ENCODE measurements around the gene TMOD1. TPM values are rescaled to one million over a fixed set of nuclear protein-coding genes. Genes with fewer than 3 reads are reported as not detected.

TMOD1 gene
- total and polyA plus RNA-seq, 2 of the 8 experiments (the other 6 are each of a cell fraction or from before 2014, with no cell fraction given), result 0.17 to 0.88 TPM

DNA sequence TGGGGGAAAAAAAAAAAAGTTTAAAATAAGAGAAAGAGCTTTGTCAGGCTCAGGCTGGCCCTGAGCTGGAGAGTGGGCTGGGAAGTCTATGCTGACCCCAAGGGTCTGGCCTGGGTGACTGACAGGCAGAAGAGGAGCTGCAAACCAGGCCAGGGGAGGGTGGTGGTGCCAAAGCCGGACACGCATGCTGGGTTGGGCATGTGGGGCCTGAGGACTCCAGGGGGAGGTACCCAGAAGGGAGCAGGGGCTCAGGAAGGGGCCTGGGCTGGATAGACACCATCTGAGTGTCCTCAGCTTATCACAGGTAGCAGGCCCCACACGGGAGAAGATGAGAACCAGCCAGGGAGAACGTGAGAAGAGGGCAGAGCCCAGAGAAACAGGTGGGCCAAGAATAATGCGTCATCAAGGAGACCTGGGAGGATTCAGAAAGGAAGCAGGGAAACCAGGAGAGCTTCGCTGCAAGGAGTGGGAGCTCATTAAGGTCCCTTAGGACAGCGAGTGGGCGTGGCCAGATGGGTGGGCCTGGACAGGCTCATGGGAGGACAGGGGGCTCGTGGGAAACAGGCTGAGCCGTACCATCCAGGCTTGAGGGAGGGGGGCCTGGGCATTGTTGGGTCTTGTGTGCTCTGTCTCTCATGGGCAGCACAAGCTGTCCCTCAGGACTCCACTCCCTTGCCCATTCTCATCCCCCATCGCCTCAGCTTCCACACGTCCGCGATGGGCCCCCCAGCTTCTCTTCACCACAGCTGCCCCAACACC is 16.0 kb downstream of the TMOD1 start (continued):
- TF ChIP-seq, protein P1, sequence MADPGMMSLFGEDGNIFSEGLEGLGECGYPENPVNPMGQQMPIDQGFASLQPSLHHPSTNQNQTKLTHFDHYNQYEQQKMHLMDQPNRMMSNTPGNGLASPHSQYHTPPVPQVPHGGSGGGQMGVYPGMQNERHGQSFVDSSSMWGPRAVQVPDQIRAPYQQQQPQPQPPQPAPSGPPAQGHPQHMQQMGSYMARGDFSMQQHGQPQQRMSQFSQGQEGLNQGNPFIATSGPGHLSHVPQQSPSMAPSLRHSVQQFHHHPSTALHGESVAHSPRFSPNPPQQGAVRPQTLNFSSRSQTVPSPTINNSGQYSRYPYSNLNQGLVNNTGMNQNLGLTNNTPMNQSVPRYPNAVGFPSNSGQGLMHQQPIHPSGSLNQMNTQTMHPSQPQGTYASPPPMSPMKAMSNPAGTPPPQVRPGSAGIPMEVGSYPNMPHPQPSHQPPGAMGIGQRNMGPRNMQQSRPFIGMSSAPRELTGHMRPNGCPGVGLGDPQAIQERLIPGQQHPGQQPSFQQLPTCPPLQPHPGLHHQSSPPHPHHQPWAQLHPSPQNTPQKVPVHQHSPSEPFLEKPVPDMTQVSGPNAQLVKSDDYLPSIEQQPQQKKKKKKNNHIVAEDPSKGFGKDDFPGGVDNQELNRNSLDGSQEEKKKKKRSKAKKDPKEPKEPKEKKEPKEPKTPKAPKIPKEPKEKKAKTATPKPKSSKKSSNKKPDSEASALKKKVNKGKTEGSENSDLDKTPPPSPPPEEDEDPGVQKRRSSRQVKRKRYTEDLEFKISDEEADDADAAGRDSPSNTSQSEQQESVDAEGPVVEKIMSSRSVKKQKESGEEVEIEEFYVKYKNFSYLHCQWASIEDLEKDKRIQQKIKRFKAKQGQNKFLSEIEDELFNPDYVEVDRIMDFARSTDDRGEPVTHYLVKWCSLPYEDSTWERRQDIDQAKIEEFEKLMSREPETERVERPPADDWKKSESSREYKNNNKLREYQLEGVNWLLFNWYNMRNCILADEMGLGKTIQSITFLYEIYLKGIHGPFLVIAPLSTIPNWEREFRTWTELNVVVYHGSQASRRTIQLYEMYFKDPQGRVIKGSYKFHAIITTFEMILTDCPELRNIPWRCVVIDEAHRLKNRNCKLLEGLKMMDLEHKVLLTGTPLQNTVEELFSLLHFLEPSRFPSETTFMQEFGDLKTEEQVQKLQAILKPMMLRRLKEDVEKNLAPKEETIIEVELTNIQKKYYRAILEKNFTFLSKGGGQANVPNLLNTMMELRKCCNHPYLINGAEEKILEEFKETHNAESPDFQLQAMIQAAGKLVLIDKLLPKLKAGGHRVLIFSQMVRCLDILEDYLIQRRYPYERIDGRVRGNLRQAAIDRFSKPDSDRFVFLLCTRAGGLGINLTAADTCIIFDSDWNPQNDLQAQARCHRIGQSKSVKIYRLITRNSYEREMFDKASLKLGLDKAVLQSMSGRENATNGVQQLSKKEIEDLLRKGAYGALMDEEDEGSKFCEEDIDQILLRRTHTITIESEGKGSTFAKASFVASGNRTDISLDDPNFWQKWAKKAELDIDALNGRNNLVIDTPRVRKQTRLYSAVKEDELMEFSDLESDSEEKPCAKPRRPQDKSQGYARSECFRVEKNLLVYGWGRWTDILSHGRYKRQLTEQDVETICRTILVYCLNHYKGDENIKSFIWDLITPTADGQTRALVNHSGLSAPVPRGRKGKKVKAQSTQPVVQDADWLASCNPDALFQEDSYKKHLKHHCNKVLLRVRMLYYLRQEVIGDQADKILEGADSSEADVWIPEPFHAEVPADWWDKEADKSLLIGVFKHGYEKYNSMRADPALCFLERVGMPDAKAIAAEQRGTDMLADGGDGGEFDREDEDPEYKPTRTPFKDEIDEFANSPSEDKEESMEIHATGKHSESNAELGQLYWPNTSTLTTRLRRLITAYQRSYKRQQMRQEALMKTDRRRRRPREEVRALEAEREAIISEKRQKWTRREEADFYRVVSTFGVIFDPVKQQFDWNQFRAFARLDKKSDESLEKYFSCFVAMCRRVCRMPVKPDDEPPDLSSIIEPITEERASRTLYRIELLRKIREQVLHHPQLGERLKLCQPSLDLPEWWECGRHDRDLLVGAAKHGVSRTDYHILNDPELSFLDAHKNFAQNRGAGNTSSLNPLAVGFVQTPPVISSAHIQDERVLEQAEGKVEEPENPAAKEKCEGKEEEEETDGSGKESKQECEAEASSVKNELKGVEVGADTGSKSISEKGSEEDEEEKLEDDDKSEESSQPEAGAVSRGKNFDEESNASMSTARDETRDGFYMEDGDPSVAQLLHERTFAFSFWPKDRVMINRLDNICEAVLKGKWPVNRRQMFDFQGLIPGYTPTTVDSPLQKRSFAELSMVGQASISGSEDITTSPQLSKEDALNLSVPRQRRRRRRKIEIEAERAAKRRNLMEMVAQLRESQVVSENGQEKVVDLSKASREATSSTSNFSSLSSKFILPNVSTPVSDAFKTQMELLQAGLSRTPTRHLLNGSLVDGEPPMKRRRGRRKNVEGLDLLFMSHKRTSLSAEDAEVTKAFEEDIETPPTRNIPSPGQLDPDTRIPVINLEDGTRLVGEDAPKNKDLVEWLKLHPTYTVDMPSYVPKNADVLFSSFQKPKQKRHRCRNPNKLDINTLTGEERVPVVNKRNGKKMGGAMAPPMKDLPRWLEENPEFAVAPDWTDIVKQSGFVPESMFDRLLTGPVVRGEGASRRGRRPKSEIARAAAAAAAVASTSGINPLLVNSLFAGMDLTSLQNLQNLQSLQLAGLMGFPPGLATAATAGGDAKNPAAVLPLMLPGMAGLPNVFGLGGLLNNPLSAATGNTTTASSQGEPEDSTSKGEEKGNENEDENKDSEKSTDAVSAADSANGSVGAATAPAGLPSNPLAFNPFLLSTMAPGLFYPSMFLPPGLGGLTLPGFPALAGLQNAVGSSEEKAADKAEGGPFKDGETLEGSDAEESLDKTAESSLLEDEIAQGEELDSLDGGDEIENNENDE (IDR thresholded peaks at IDR 0.05; ENCODE audit: insufficient replicate concordance, low read length), result no peak
- TF ChIP-seq JUN (IDR thresholded peaks at IDR 0.05; ENCODE audit: low read depth, low read length) (no peak), CBX5 (IDR thresholded peaks at IDR 0.05; ENCODE audit: low read depth, low read length) (no peak), SP2 (IDR thresholded peaks at IDR 0.05; ENCODE audit: low read length) (no peak), HDAC6 (IDR thresholded peaks at IDR 0.05; ENCODE audit: low read depth, low read length) (no peak), SIX5 (IDR thresholded peaks at IDR 0.05; ENCODE audit: low read depth, low read length) (no peak), RBBP5 (IDR thresholded peaks at IDR 0.05; ENCODE audit: borderline replicate concordance, low read depth, low read length) (no peak), SIRT6 (IDR thresholded peaks at IDR 0.05; ENCODE audit: low read length) (no peak)
- TF ChIP-seq, protein P2, sequence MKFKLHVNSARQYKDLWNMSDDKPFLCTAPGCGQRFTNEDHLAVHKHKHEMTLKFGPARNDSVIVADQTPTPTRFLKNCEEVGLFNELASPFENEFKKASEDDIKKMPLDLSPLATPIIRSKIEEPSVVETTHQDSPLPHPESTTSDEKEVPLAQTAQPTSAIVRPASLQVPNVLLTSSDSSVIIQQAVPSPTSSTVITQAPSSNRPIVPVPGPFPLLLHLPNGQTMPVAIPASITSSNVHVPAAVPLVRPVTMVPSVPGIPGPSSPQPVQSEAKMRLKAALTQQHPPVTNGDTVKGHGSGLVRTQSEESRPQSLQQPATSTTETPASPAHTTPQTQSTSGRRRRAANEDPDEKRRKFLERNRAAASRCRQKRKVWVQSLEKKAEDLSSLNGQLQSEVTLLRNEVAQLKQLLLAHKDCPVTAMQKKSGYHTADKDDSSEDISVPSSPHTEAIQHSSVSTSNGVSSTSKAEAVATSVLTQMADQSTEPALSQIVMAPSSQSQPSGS (IDR thresholded peaks at IDR 0.05; ENCODE audit: low read length), result no peak

Data from H1 (cell line).